Stimulated activated CD8-positive, alpha-beta memory T cell treated with anti-CD3 and anti-CD28 coated beads, Interleukin-4, amount 100 ng/mL, for 1 hour (primary cell): ENCODE results near the gene DPP10.
"Not testable (repeated sequence)": the region's sequence is repeated elsewhere in the genome, so short reads cannot be mapped to it uniquely, and the experiment has no call there.

Experiments
- DNase-seq, 2 donors: peaks; one replicate each; pipeline ENCODE4 v3.0.0-alpha.2; 2020; ENCODE audit warnings: low read depth in 2 of 2, low spot score in 1 of 2

DPP10 gene

DNA sequence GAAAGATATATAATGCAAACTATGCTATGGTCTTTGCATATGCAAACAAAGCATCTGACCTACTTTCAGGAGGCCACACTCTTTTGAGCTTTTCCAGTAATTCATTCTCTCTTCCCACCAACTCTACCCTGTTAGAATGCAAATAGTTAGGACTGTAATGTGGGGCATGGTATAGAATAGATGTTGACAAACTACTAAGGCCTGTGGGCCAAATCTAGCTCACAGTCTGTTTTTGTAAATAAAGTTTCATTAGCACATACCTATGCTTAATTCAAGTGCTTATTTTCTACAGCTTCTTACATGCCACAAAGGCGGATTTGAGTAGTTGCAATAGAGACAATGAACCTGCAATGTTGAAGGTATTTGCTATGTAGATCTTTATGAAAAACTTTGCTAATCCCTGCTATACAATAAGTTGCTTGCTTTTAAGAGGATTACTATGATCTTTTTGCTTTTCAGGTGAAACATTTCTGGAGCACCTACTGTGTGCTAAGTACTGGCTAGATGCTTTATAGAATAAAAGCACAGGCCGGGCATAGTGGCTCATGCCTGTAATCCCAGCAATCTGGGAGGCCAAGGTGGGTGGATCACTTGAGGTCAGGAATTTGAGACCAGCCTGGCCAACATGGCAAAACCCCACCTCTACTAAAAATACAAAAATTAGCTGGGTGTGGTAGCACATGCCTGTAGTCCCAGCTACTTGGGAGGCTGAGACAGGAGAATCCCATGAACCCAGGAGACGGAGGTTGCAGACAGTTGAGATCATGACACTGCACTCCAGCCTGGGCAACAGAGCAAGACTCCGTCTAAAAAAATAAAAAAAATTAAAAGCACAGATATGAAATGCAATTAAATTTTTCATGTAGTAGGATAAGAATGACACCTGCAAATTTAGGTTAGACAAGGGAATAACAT is 267.8 kb downstream of the DPP10 start:
- no peak for DNase-seq

DNA sequence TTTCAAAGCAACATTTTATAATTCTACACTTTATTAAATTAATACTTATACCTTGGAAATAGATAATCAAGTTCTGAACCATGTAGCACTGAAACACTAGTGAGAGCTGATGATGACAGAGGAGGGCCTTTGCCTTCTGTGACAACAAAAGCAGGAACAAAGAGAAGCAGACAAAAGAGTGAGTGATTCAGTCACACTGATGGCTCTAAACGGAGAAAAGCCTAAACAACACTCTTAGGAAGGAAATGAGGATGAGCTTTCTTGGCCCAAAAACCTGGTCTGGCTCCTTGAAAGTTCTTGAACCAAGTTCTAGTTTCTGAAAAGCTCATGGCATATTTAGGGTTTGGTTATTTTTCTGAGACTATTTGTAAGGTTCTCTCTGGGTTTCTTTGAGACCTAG is 271.9 kb downstream of the DPP10 start:
- no peak for DNase-seq

DNA sequence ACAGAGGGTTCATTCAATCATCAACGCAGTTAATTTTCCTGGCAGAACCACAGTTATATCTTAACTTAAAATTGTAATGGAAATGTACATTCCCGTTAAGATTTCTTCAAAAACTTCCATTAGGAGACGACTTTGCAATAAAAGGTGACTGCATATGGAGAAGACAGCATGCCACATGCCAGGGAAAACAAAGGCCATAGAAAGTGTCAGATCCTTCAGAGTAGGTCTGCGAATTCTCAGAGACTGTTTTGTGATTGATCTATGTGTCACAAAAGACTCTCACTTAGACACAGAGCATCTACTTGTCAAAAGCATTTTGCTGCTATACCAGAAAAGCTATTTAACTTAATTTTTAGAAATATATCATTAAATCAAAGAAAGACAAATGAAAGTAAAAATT is 274.6 kb downstream of the DPP10 start:
- no peak for DNase-seq

DNA sequence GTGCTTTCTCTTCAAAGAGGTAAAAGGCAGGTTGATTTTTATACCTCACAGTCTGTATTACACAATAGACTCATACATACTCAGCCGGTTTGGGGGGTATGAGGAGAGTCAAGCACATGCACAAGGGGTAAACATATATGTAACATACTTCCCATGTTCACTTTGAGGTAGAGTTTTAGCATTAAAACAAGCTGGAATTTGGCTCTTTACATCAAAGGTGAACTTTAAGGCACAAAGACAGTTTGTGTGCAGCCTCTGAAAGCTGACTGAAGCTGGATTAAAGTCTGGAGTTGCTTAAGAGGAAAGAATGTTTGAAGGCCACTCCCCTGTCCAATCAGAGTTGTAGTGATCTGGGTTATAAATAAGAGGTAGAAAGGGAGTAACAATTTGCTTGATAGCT is 282.0 kb downstream of the DPP10 start:
- no peak for DNase-seq

DNA sequence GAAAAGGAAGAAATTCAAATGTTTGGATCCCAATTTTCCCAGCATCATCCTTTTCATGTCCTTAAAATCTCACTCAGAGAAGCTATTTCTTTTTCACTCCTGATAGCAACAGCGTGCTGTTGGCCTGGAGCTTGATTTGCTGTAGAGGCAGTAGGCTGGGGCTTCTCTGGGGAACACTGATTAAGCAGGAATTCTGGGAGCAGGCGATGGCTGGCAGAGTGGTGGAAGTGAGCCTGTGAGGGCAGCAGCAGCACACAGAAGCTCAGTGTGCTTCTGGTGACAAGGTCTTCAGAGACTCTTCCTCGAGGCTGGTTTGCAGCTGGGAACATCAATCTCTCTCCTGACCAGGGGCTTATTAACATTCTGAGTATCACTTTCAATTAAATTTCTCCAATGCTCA is 284.6 kb downstream of the DPP10 start:
- DNase-seq = no peak

DNA sequence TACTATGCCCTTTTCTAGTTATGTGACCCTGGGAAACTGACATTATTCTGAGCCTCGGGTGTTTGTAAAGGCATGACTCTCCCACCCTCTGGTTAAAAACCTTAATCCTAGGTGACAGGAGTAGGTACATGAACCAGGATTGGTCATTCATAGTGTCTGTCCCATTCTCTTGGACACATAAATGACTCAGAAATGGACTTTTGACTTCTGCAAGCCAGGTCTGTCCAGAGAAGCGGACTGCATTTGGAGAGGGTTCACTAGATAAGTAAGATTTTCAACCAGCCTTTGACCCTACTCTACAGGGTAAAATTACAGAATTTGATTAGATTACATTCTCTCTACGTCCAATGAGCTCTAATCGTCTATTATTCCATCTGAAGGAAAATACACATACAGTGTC is 285.9 kb downstream of the DPP10 start:
- no peak for DNase-seq

DNA sequence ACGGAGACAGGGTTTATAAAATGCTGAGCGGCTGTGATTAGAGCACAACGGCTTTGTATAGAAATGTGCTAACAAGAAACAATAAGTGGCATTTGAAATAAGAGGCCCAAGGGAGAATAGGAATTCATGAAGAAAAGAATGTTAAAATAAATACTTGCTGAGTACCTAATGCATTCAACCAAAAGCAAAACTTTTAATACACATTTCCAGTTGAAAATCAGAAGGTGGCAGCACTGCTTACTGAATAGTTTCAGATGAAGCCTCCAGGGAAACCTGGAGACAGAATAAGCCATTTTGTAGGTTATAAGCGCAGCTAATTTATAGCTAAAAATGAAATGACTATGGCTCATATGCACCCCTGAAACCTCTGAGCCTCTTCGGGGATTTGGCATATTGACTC is 286.6 kb downstream of the DPP10 start:
- no peak for DNase-seq

DNA sequence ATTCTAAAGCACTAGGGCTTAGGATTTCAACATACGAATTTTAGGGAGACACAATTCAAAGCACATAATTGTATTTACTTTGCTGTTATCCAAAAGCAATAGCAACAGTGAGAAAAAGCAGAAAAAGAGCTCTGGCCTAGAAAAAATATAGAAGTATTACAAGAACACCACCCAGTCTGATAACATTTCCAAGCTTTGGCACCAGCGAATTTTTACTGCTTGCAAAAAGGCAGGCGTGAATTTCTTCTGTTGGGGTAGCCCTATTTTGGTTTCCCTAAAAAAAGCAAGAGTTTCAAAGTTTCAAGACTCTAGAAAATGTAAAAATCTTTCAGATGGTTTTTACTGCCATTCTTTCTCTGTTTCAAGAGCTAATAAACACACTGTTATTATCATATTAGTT is 292.7 kb downstream of the DPP10 start:
- DNase-seq = no peak

DNA sequence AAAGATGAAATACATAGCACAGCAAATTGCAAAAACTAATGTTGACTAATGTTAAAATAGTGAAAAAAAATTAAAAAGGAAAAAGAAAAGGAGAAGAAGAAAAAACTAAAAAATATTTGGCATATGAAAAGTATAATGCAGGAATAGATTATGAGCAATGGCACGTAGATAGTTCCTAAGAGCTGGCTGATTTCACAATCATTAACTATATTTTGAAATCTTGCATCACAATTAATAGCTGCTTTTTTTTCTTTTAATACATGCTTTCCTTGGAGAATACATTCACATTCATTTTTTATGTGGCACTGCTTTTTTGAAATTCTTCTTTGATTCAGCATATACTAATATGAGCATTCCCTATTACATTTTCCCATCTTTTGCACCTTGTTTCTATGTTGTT is 299.8 kb downstream of the DPP10 start:
- DNase-seq = no peak

DNA sequence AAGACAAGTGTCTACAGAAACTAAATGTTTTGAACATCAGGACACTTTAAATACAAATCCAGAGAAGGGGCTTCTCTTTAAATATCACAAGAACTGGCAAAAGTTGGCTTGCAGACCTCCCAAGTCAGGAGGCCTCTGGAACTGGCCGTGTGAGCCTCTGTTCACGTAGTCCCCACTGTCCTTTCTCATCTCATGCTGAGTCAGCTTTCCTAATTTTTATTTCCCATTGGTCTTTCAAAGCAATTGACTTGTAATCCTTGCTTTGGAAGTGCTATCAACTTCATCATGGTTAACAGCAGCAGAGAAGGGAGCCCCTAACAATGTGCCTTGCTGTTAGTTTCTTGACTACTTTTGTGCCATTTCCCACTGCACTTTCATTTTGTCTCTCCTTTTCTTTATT is 303.3 kb downstream of the DPP10 start:
- no peak for DNase-seq

DNA sequence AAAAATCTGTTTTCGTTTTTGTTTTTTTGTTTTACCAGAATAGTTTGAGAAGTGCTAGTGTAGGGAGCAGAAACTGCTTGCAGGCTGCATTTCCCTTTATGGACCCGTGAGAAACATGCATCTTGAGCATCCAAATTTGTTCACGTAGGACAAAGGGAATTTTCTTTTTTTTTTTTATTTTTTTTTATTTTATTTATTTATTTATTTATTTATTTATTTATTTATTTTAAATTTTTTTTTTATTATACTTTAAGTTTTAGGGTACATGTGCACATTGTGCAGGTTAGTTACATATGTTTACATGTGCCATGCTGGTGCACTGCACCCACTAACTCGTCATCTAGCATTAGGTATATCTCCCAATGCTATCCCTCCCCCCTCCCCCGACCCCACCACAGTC is 305.7 kb downstream of the DPP10 start:
- DNase-seq = not testable (repeated sequence)

DNA sequence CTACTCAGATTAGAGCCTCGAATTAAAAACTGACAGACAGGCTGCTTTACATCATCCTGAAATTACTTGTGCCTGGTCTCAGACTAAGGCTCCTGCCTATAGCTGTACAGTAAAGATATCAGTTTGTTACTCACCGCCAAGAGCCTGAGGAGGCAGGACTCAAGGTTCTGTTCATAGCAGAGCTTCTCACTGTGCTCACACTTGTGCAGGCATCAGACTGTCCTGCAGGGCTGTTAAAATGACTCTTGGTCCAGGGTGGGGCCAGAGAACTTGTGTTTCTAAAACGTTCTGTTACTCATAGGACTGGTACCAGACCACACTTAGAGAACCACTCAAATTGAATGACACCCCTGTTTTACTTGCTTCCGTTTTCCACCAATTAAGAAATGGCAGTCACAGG is 310.0 kb downstream of the DPP10 start:
- DNase-seq = no peak

DNA sequence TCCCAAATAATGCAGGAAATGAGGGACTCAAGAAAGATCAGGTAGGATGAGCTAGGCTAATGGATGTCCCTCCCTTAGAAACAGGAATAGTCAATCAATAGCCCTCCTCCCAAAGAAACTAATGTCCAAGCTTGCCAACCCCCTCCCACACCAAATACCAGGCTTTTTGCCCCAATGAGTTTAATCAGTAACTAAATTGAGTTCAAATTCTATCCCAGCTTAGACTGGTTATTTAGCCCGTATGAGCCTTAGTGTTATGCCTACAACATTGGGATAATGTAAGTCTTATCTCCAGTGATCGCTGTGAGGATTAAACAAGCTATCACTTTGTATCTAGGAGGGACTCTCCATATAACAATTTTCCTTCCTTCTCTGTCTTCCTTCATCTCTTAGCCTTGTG is 310.7 kb downstream of the DPP10 start:
- DNase-seq = no peak

DNA sequence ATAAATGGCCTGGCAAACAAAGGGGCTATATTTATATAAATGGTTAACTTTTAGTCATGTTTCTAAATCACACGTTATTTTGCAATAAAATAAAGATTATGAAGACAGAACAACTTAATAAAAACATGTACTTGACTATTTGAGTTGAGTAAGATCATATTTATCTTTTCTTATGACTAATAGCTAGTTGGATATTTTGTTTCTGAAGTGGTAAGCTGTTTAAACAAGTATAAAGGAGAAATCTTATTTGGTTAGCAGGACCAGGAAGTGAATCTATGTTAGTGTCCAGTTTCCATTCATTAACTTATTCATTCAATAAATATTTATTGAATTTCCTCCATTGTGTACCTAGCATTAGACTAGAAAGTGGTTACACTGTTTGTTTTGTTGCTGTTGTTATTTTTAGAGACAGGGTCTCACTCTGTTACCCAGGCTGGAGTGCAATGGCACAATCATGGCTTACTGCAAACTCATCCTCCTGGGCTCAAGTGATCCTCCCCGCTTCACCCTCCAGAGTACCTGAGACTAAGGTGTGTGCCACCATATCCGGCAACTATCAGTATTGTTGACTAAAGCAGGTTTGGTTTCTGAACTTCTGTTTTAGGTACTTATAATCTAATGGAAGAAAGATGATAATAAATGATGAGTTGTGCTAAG is 312.6 kb downstream of the DPP10 start:
- no peak for DNase-seq

DNA sequence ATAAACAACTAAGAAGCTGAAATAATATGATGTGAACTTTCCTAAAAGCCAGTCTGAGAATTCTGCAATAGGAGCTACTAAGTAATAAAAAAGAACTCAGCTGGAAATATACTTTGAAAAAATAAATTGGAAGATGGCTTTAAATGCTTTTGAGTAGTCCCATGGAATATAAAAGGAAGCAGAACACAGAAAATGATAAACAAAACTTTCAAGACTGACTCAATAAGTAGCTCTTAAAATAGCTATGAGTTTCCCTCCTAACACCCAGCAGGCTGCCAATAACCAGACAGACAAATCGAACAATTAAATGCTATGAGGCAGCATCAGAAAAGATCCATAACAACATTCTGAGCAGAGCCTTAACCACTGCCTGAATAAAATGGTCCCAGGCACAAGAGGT is 319.9 kb downstream of the DPP10 start:
- DNase-seq = no peak

DNA sequence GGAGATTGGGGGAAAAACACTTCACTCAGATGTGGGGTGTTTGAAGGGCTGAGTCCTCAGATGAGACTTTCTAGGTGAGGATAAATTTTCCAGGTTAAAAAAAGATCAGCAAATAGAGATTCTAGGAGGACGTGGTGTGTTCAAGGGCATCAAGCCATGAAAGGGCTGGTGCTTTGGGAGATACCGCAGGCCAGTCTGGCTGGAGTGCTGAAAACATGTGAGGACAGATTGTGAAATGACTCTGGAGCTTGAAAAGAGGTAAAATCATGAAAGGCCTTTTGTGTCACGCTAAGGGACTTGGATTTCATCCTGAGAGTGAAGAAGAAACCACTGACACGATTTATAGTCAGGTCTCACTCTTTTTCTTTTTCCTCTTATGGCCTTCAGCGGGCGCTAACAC is 320.5 kb downstream of the DPP10 start:
- DNase-seq = no peak

DNA sequence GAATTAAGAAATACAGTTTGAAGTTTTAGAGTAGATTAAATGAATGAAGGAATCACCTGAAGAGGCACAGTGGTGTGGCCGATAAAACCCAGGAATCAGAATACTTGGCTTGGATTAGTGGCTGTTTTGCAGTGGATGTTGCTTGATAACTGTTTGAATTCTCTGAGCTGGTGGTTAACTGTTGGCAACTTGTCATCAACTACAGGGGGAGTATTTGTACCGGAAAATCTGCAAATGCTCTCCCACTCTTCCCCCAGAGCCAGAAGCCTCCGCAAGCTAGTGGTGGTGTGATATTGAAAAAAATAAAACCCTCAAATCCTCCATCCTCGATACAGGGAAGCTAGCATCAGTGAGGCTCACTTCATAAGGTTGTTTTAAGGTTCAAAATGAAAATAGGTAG is 326.7 kb downstream of the DPP10 start:
- DNase-seq = no peak

DNA sequence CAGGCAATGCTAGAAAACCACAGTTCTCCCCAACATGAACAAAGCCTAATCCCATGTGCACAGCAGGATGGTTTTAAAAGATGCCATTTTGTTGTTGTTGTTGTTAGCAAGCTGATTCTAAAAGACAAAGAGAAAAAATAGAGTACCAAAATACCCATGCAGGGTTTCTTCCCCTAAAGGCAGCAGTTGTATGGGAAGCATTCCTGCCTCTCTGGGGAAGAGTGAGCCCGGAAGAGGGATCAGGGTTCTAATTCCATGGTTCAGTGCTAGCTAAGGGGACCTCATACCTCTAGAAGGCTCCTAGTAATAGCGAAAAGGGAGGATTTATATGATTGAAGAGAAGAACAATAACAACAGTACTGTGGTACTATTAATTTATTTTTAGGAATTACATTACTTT is 327.6 kb downstream of the DPP10 start:
- no peak for DNase-seq

DNA sequence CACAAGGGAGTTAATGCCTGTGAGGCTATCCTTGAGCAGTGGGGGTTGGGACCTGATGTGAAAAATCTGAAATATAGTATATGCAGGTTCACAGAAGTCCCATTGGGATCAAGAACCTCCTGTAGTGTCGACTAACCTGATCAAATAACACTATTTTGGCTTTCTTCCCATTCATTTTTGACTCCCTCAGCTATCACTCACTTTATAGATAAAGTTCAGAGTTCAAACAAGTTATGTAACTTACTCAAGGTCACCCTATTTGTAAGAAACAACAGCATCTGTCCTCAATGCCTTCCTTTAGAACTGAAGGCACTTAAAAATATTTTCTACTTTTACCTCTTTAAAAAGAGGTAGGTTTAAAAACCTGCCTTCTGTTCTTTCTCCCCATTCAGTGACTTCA is 341.6 kb downstream of the DPP10 start:
- DNase-seq = no peak

DNA sequence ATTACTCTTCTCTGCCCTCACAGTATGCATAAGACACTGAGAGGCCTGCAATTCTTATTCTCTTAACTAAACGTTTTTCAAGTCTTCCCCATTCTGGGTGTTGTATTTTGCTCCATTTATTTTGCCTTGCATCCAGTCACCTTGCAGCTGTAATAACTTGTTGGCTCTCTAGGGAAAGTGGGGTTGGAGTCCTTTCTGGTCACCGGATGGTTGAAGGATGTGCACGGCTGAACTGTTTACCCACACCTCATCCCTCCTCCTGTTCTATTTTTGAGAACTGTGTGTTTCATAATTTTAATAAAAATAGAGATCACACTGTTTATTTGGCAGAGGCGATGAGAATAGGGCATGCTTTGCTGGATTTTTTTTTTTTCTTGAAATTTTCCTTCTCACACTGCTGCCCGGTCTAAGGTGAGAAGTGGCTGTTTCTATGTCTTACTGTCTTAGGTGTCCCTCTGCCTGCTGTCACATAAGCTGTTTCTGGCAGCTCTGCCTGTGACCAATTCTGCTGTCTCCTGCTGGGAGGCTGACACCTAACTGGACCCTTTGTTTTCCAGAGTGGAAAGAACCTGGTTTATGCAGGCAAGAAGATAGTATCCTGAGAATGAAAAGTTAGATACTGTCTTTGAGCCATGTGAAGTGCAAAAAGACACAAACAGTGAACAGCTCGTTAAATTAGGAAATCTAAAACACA is 342.6 kb downstream of the DPP10 start:
- DNase-seq = no peak

DNA sequence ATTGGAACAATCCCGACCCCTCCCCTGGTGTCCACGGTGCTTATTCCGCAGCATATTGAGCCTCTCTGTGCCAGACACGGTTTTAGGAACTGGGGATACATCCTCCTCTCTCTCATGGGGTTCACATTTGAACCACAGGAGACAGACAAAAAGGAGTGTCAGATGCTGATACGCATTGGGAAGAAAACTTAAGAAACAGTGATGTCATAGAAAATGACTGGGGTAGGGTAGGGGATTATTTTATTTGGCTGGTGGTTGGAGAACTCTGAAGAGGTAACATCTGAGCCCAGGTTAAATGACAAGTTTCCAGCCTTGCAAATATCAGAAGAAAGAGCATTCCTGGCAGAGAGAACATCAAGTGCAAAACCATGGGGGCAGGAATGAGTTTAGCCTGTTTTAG is 344.5 kb downstream of the DPP10 start:
- DNase-seq = no peak

DNA sequence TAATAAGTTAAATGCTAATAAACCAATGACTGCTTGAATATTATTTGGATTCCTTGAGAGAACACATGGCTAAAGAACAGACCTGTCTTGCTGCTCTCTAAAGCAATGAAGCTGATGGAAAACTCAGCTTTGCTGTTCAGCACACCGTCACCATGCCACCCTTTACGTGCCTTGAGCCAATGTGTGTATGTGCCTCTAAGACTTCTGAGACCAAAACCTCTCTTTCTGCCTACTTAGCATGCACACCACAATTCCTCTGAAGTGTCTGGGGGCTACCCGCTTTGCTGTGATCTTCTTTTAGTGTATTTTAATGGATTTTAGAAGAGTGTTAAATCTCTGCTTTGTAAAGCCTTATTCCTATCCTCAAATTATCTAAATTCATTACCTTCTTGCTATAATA is 345.0 kb downstream of the DPP10 start:
- DNase-seq = no peak
